Keratinocyte (primary cell): ENCODE measurements around the gene SH3BP5.

Experiments
- EZH2 ChIP-seq: IDR thresholded peaks from one replicate; pipeline ENCODE4 v1.6.1; 2012; ENCODE audit warnings: inconsistent platforms, mild to moderate bottlenecking, low read length, moderate library complexity
- TF ChIP-seq, protein P1 (sequence below), 3 experiments: IDR thresholded peaks in 1 of 3; conservative IDR thresholded peaks in 1 of 3; optimal IDR thresholded peaks in 1 of 3; 2 replicates in 2 of 3; 3 replicates in 1 of 3; pipeline versions ENCODE3 to v1.5.1; 2011; ENCODE audit warnings: low read length in 3 of 3, mild to moderate bottlenecking in 3 of 3, moderate library complexity in 2 of 3, control low read depth in 1 of 3, inconsistent platforms in 1 of 3; ENCODE audit not compliant: insufficient read depth in 2 of 3; ENCODE audit errors: extremely low read depth in 1 of 3

DNA sequence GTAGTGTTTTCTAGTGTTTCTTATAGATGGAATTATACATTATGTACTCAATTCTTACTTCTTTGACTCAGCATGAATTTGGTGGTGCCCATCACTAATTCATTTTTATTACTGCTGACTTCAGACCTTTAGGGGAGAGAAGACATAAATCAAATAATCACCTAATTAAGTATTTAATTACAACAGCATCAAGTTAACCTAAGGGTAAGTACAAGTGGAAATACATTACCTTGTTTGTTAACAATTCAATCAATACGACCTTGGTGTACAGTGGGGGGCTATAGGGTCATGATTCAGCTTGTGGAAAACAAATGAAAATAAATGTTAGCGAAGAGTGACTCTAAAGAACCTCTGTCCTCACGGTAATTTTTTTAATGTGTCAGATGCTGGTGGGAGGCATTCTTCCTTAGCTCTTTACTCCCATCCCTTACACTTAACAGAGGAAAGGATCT is 126.9 kb downstream of the SH3BP5 start:
- no peak for TF ChIP-seq EZH2
- TF ChIP-seq, protein P1, sequence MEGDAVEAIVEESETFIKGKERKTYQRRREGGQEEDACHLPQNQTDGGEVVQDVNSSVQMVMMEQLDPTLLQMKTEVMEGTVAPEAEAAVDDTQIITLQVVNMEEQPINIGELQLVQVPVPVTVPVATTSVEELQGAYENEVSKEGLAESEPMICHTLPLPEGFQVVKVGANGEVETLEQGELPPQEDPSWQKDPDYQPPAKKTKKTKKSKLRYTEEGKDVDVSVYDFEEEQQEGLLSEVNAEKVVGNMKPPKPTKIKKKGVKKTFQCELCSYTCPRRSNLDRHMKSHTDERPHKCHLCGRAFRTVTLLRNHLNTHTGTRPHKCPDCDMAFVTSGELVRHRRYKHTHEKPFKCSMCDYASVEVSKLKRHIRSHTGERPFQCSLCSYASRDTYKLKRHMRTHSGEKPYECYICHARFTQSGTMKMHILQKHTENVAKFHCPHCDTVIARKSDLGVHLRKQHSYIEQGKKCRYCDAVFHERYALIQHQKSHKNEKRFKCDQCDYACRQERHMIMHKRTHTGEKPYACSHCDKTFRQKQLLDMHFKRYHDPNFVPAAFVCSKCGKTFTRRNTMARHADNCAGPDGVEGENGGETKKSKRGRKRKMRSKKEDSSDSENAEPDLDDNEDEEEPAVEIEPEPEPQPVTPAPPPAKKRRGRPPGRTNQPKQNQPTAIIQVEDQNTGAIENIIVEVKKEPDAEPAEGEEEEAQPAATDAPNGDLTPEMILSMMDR (optimal IDR thresholded peaks at IDR 0.05 in 1 of 3, IDR thresholded peaks at IDR 0.05 in 1 of 3, conservative IDR thresholded peaks at IDR 0.05 in 1 of 3; ENCODE audit: extremely low read depth in 1 of 3, insufficient read depth in 2 of 3, low read length in 3 of 3): no peak
